Spleen (tissue), 7 donors: ENCODE measurements around the gene KIZ.

ENCODE experiments used
- CTCF ChIP-seq, 11 experiments: fragments of 200-600 bp in 7 of 11; fragments of 450-650 bp in 4 of 11; sonication (generic) in 4 of 11; IDR thresholded peaks in 8 of 11; conservative IDR thresholded peaks in 3 of 11; 1 replicate in 7 of 11; 2 replicates in 4 of 11; pipeline versions ENCODE4 v1.4.0 to v1.8.0; 2016 to 2021; ENCODE audit warnings: antibody characterized with exemption in 11 of 11, inconsistent platforms in 4 of 11, mild to moderate bottlenecking in 1 of 11
- POLR2AphosphoS5 ChIP-seq, 3 donors: sonication (generic); formaldehyde crosslinking; IDR thresholded peaks; one replicate each; pipeline ENCODE4 v1.5.1; 2017; ENCODE audit warnings: antibody characterized with exemption in 3 of 3
- donor health status: DM: no; HTN: no; CAD: no; lungs with moderate emphysema.
- donor health status: DM: no; HTN: no; CAD: no.
- donor health status: DM: no; HTN: no; CAD: no.

- TF ChIP-seq POLR2AphosphoS5 (IDR thresholded peaks at IDR 0.05) (no peak), CTCF (IDR thresholded peaks at IDR 0.05 in 8 of 11, conservative IDR thresholded peaks at IDR 0.05 in 3 of 11) (no peak)
Observed at GRCh38 chr20:21175433-21175832, 49.6 kb downstream of the KIZ start.
